G401.6 (cell line): Measurements from ENCODE around the gene IFT88.

Experiments
- FAIRE-seq: peaks from 2 replicates; lab custom pipeline; 2012; peaks lifted over from hg19 to GRCh38; lab: Jason Lieb, UNC

The IFT88 gene

DNA sequence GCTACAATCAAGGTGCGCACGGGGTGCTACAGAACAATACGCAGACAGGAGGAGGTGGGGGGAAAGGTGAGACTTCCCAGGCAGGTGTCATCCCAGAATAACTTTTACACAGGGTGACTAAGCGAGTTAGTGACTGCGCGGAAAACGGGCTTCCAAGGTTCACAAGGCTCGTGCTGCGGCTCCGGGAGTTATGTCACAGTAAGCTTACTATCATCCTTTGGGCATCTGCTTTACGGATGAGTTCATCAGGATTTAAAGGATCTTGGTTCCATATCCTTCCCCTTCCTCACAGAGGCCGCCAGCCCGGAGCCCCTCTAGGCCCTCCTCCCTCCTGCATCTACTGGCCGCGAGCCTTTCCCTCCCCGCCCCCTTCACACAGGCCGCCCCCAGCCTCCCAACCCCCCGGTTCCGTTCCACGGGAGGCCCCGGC, 474 bp upstream of the IFT88 start:
- FAIRE-seq, result no peak

DNA sequence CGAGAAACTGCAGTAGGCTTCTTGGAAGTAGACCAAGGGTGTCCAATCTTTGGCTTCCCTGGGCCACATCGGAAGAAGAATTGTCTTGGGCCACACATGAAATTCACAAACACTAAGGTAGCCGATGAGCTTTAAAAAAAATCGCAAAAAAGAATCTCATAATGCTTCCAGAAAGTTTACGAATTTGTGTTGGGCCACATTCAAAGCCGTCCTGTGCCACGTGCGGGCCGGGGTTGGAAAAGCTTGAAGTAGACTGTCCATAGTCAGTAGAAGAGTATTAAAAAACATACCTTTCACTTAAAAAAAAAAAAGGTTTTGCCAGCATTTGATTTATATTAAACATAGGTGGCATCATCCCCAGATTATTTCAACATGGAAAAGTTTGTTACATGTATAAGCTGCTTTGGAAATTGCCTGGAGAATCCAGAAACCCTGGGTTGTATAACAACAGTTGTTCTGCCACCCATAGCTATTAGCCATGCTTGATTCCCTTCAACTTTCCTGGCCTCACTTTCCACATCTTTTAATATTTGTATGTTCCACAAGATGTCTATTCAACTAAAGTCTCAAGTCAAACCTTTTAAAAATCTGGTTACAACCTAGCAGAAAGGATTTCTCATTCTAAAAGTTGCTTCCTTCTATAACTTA, 1.0 kb downstream of the IFT88 start:
- FAIRE-seq, result no peak

GRCh38 chr13:20570517-20570916, 3.6 kb downstream of the IFT88 start:
- no peak for FAIRE-seq

- no peak for FAIRE-seq
Observed at GRCh38 chr13:20571676-20572075, 4.7 kb downstream of the IFT88 start.

- FAIRE-seq, result no peak
Observed at GRCh38 chr13:20573186-20573585, 6.2 kb downstream of the IFT88 start.

DNA sequence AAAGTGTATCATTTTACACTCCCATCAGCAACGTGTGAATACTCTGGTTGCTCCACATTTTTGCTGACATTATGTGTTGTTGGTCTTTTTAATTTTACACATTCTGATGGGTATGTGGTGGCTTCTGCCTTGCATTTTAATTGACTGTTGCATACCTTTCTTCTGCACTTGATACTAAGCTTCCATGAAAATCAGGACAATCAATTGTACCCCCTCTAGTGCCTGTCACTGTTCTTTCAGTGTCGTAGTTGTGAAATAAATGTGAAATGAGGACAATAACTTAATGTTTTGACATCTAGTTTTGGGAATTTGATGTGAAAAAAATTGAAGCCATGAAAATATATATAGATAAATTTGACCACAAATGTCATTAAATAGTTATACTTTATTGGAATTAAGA, 6.7 kb downstream of the IFT88 start:
- FAIRE-seq, result no peak

GRCh38 chr13:20579191-20579590, 12.2 kb downstream of the IFT88 start:
- no peak for FAIRE-seq

DNA sequence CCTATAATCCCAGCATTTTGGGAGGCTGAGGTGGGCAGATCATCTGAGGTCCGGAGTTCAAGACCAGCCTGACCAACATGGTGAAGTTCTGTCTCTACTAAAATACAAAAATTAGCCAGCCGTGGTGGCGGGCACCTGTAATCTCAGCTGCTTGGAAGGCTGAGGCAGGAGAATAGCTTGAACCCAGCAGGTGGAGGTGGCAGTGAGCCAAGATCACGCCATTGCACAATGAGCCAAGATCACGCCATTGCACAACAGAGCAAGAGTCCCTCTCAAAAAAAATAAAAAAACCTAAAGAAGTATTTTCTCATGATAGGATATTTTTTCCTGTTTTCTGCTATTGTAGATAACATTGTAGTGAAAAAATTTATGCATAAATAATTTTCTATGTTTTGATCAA, 13.3 kb downstream of the IFT88 start:
- no peak for FAIRE-seq

DNA sequence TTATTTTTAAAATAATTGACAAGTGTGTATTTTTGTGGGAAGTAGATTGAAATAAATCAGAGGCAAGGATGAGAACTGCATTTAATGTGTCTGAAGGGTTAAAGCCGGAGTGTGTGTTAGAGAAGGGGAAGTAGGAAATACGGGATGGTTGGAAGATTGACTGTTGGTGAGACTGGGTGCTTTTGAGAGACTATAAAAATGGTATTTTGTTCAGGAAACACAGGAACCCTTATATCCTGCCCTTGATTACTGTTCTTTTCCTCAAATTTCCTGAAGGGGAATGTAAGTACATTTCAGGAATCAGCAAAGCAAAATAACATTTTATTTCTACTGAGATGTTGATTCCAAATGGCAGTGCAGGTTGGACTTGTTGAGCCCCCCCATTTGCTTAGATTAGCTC, 15.1 kb downstream of the IFT88 start:
- no peak for FAIRE-seq

GRCh38 chr13:20583803-20584293, 16.9 kb downstream of the IFT88 start:
- no peak for FAIRE-seq

- no peak for FAIRE-seq
Observed at GRCh38 chr13:20585371-20585770, 18.4 kb downstream of the IFT88 start.

DNA sequence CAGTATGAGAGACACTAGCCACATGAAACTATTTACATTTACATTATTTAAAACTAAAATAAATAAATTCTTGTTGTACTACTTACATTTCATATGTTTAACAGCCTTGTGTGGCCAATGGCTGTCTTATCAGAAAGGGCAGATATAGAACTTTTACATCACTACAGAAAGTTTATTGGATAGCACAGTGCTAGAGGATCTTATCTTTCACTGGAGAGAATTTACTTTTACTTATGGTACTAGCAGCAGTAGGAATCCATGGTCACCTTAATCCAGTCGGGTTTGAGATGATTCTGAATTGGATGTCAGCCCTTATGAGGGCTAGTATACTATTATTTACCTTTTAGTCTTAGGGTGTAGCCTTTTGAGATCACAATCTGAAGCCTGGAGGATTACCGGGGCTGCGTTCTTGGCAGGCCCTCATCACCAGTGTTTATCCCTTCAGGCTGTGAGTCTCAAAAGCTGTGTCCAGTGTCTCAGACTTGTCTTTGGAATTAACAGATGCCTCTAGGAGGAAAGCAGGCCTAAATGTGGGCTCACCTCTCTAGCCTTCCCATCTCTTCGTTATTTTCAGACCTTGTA, 21.7 kb downstream of the IFT88 start:
- no peak for FAIRE-seq

GRCh38 chr13:20590561-20590960, 23.6 kb downstream of the IFT88 start:
- FAIRE-seq, result no peak

DNA sequence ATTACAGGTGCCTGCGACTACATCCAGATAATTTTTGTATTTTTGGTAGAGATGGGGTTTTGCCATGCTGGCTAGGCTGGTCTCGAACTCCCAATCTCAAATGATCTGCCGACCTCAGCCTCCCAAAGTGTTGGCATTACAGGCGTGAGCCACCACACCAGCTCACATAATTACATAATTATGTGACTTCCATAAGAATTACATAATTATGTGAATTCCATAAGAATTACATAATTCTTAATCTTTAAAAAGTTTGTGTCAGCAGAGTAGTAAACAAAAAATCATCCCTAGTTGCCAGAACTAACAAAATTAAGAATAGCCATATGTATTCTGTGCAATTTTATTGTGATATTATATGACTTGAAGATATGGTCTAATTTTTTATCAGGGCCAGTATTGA, 25.6 kb downstream of the IFT88 start:
- FAIRE-seq, result no peak

- no peak for FAIRE-seq
Observed at GRCh38 chr13:20594280-20594679, 27.3 kb downstream of the IFT88 start.

GRCh38 chr13:20607015-20607414, 40.1 kb downstream of the IFT88 start:
- FAIRE-seq, result no peak

GRCh38 chr13:20608438-20609020, 41.6 kb downstream of the IFT88 start:
- no peak for FAIRE-seq

DNA sequence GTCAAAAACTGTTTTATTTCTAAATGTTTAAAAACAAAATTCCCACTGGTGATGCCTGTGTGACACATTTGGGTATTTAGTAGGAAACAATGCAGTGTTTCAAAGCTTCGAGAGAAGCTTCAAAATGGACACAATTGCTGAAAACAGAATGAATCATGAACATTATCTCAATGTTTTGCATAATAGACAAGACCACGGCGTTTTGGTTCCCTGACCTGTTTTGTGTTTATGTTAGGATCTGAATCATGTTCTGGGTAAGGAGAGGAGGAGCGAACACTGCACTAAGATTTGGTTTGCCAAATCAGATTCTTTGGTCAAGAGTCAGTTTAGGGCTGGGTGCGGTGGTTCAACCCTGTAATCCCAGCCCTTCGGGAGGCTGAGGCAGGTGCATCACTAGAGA, 42.2 kb downstream of the IFT88 start:
- FAIRE-seq, result no peak

GRCh38 chr13:20610006-20610405, 43.0 kb downstream of the IFT88 start:
- no peak for FAIRE-seq

- no peak for FAIRE-seq
Observed at GRCh38 chr13:20616059-20616797, 49.3 kb downstream of the IFT88 start.

DNA sequence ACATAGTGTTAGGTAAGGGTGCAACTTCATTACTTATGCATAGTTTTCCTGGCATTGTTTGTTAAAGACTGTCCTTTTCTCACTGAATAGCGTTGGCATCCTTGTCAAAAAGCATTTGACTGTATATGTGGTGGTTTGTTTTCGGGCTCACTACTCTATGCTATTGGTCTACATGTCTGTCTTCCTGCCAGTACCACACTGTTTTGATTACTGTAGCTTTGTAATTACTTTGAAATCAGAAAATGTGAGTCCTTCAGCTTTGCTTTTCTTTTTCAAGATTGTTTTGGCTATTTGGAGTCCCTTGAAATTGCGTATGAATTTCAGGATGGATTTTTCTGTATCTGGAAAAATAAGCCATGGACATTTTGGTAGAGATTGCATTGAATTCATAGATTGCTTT, 56.0 kb downstream of the IFT88 start:
- no peak for FAIRE-seq

- no peak for FAIRE-seq
Observed at GRCh38 chr13:20624213-20624612, 57.3 kb downstream of the IFT88 start.

- FAIRE-seq, result no peak
Observed at GRCh38 chr13:20633802-20634201, 66.8 kb downstream of the IFT88 start.
